Nephron progenitor cell (in vitro differentiated cells): Measurements from ENCODE around the gene FCRL6.

Experiments
- DNase-seq: peaks from one replicate; pipeline ENCODE4 v3.0.0; 2021
- H3K27ac Mint-ChIP-seq: 2 replicates; pipeline ENCODE4 v1.8.0; 2021; ENCODE audit warnings: mild to moderate bottlenecking, moderate library complexity, mixed read lengths
- H3K27me3 Mint-ChIP-seq: 2 replicates; pipeline ENCODE4 v1.8.0; 2021; ENCODE audit warnings: mild to moderate bottlenecking, low read depth, mixed read lengths; ENCODE audit not compliant: poor library complexity
- H3K36me3 Mint-ChIP-seq: 2 replicates; pipeline ENCODE4 v1.8.0; 2021; ENCODE audit warnings: low read depth, mixed read lengths
- H3K4me1 Mint-ChIP-seq: 2 replicates; pipeline ENCODE4 v1.8.0; 2021; ENCODE audit warnings: mixed read lengths
- H3K4me3 Mint-ChIP-seq: 2 replicates; pipeline ENCODE4 v1.8.0; 2021; ENCODE audit warnings: mild to moderate bottlenecking, moderate library complexity, mixed read lengths
- H3K9me3 Mint-ChIP-seq: 2 replicates; pipeline ENCODE4 v1.8.0; 2021; ENCODE audit warnings: mild to moderate bottlenecking, moderate library complexity, mixed read lengths
- TF ChIP-seq, protein P1 (sequence below): fragments of 200-600 bp; sonication (generic); IDR thresholded peaks from 2 replicates; pipeline ENCODE4 v1.5.0; 2021; ENCODE audit warnings: antibody characterized with exemption

The FCRL6 gene

DNA sequence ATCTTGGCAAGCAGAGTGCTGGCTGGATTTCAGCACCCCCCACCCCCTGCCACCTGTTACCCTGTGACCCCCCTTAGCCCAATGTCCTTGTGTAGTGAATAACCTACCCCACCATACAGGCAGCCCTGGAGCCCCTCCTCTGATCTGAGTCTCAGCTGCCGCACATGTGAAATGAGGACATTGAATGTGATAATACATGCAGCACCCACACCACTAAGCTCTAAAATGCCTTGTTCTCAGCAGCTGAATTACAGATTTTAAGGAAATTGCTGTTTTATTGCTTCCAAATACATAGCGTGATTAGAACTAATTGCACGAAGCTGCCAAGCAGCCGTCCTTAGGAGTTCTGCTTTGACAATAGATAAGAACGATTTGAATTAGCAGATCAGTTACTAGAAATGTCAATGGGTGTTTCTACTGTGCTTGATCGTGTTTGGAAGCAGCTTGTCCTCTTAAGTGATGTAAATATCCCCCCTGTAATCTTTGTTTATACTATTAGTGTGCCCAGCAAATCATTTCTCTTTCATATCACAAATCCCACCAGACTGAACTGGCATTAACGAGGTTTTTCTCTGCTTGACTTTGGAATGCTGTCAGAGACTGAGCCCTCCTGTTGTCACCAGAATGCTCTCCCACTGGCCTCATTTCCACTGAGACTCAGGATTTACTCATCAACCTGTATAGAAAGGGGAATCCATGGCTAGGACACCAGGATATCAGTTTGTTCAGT is 29.4 kb downstream of the FCRL6 start:
- DNase-seq = no peak
- H3K4me3 Mint-ChIP-seq = no peak overlapping the region
- TF ChIP-seq, protein P1, sequence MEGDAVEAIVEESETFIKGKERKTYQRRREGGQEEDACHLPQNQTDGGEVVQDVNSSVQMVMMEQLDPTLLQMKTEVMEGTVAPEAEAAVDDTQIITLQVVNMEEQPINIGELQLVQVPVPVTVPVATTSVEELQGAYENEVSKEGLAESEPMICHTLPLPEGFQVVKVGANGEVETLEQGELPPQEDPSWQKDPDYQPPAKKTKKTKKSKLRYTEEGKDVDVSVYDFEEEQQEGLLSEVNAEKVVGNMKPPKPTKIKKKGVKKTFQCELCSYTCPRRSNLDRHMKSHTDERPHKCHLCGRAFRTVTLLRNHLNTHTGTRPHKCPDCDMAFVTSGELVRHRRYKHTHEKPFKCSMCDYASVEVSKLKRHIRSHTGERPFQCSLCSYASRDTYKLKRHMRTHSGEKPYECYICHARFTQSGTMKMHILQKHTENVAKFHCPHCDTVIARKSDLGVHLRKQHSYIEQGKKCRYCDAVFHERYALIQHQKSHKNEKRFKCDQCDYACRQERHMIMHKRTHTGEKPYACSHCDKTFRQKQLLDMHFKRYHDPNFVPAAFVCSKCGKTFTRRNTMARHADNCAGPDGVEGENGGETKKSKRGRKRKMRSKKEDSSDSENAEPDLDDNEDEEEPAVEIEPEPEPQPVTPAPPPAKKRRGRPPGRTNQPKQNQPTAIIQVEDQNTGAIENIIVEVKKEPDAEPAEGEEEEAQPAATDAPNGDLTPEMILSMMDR = no peak
- H3K27me3 Mint-ChIP-seq = peaks cover 42% of the 10 kb centered on the region
- H3K9me3 Mint-ChIP-seq = no peaks in the 10 kb centered on the region
- H3K4me1 Mint-ChIP-seq = peaks cover 4% of the 10 kb centered on the region
- no peaks in the 10 kb centered on the region for H3K36me3 Mint-ChIP-seq
- no peak overlapping the region for H3K27ac Mint-ChIP-seq

GRCh38 chr1:159832309-159832708 is 30.1 kb downstream of the FCRL6 start:
- TF ChIP-seq, protein P1 = no peak
- no peaks in the 10 kb centered on the region for H3K9me3 Mint-ChIP-seq
- H3K4me1 Mint-ChIP-seq = peaks cover 4% of the 10 kb centered on the region
- H3K4me3 Mint-ChIP-seq = no peak overlapping the region
- H3K36me3 Mint-ChIP-seq = no peaks in the 10 kb centered on the region
- DNase-seq = no peak
- peaks cover 36% of the 10 kb centered on the region for H3K27me3 Mint-ChIP-seq
- no peak overlapping the region for H3K27ac Mint-ChIP-seq

GRCh38 chr1:159835356-159835755 is 33.2 kb downstream of the FCRL6 start:
- no peaks in the 10 kb centered on the region for H3K9me3 Mint-ChIP-seq
- no peaks in the 10 kb centered on the region for H3K4me1 Mint-ChIP-seq
- peaks cover 36% of the 10 kb centered on the region for H3K27me3 Mint-ChIP-seq
- H3K36me3 Mint-ChIP-seq = no peaks in the 10 kb centered on the region
- no peak overlapping the region for H3K27ac Mint-ChIP-seq
- H3K4me3 Mint-ChIP-seq = no peak overlapping the region
- TF ChIP-seq, protein P1 = no peak
- no peak for DNase-seq

GRCh38 chr1:159835862-159836525 is 33.8 kb downstream of the FCRL6 start:
- Mint-ChIP-seq H3K27me3 (peaks cover 31% of the 10 kb centered on the region), H3K9me3 (no peaks in the 10 kb centered on the region), H3K4me3 (no peak overlapping the region), H3K27ac (no peak overlapping the region), H3K4me1 (no peaks in the 10 kb centered on the region), H3K36me3 (no peaks in the 10 kb centered on the region)
- no peak for DNase-seq
- TF ChIP-seq, protein P1 = no peak

GRCh38 chr1:159838715-159839114 is 36.6 kb downstream of the FCRL6 start:
- peaks cover 37% of the 10 kb centered on the region for H3K27me3 Mint-ChIP-seq
- no peaks in the 10 kb centered on the region for H3K36me3 Mint-ChIP-seq
- H3K27ac Mint-ChIP-seq = no peak overlapping the region
- TF ChIP-seq, protein P1 = no peak
- DNase-seq = no peak
- H3K4me1 Mint-ChIP-seq = peaks cover 9% of the 10 kb centered on the region
- no peaks in the 10 kb centered on the region for H3K9me3 Mint-ChIP-seq
- no peak overlapping the region for H3K4me3 Mint-ChIP-seq
